A549 (cell line): Measurements from ENCODE around the gene SREK1IP1.
"Not testable (repeated sequence)": the region's sequence is repeated elsewhere in the genome, so short reads cannot be mapped to it uniquely, and the experiment has no call there.

Experiments used
- BCL3 ChIP-seq: fragments of >200 bp; sonication (Bioruptor Twin); formaldehyde crosslinking; IDR thresholded peaks from 3 replicates; pipeline ENCODE4 v1.6.1; 2016
- BHLHE40 ChIP-seq: IDR thresholded peaks from 2 replicates; pipeline ENCODE4 v1.6.1; 2012; ENCODE audit warnings: low read depth, low read length, inconsistent platforms
- CBX2 ChIP-seq: fragments of 200-600 bp; sonication (generic); IDR thresholded peaks from 2 replicates; pipeline ENCODE4 v1.6.1; 2016; ENCODE audit warnings: low read depth, mild to moderate bottlenecking, borderline replicate concordance
- CTCF ChIP-seq: fragments of >200 bp; sonication (Bioruptor Twin); formaldehyde crosslinking; IDR thresholded peaks from 3 replicates; pipeline ENCODE4 v1.5.1; 2016
- EHMT2 ChIP-seq: fragments of 200-600 bp; sonication (generic); IDR thresholded peaks from 2 replicates; pipeline ENCODE4 v1.6.1; 2016; ENCODE audit warnings: antibody characterized with exemption, low read depth, mild to moderate bottlenecking, moderate library complexity
- ELK1 ChIP-seq: fragments of 150-350 bp; IDR thresholded peaks from 2 replicates; pipeline ENCODE4 v1.6.1; 2014; ENCODE audit warnings: low read depth, mild to moderate bottlenecking, low read length
- EP300 ChIP-seq, 2 experiments: fragments of >200 bp; sonication (Bioruptor Twin); formaldehyde crosslinking; IDR thresholded peaks; 2 replicates in 1 of 2; 3 replicates in 1 of 2; pipeline ENCODE4 v1.6.1; 2016 to 2017
- KDM1A ChIP-seq: fragments of 200-600 bp; sonication (generic); IDR thresholded peaks from 2 replicates; pipeline ENCODE4 v1.6.1; 2016; ENCODE audit warnings: low read depth, mild to moderate bottlenecking
- MAZ ChIP-seq: fragments of 150-350 bp; IDR thresholded peaks from 2 replicates; pipeline ENCODE4 v1.6.1; 2014; ENCODE audit warnings: antibody characterized with exemption, low read depth, low read length, borderline replicate concordance
- PBX3 ChIP-seq: IDR thresholded peaks from 2 replicates; pipeline ENCODE4 v1.6.1; 2012
- POLR2AphosphoS2 ChIP-seq: conservative IDR thresholded peaks from 2 replicates; pipeline ENCODE4 v1.6.1; 2012; ENCODE audit warnings: low read length, improper control_type of control experiment, inconsistent platforms
- RAD21 ChIP-seq, 2 experiments: fragments of >200 bp in 1 of 2; sonication (Bioruptor Twin) in 1 of 2; formaldehyde crosslinking in 1 of 2; IDR thresholded peaks in 1 of 2; conservative IDR thresholded peaks in 1 of 2; 2 replicates in 1 of 2; 3 replicates in 1 of 2; pipeline ENCODE4 v1.6.1; 2012 to 2018; ENCODE audit warnings: inconsistent platforms in 1 of 2
- REST ChIP-seq: fragments of 200-600 bp; sonication (generic); IDR thresholded peaks from 2 replicates; pipeline ENCODE4 v1.6.1; 2016; ENCODE audit warnings: antibody characterized with exemption, mild to moderate bottlenecking, moderate library complexity
- RNF2 ChIP-seq: fragments of 200-600 bp; sonication (generic); IDR thresholded peaks from 2 replicates; pipeline ENCODE4 v1.6.1; 2016; ENCODE audit warnings: low read depth, mild to moderate bottlenecking, antibody characterized with exemption, moderate library complexity, borderline replicate concordance

GRCh38 chr5:64706074-64706473 lies 62.4 kb downstream of the SREK1IP1 start:
- TF ChIP-seq RAD21 (conservative IDR thresholded peaks at IDR 0.05 in 1 of 2, IDR thresholded peaks at IDR 0.05 in 1 of 2); EP300 (IDR thresholded peaks at IDR 0.05); PBX3; BCL3; REST; CTCF; KDM1A; RNF2; ELK1; MAZ; EHMT2; CBX2; POLR2AphosphoS2; BHLHE40: not testable (repeated sequence)
